ENCODE measurements around the gene CENATAC. TPM values are rescaled to one million over a fixed set of nuclear protein-coding genes. Genes with fewer than 3 reads are reported as not detected.

CENATAC gene
- total RNA-seq, 1 experiment from 2014 or later: 55.2 TPM

- H3K9ac ChIP-seq (ENCODE audit: extremely low read depth, insufficient read length, low read length): no peak overlapping the region
- H4K20me1 ChIP-seq (ENCODE audit: control insufficient read depth, insufficient read depth, insufficient read length): no peaks in the 10 kb centered on the region
- Mint-ChIP-seq H3K4me1 (peaks cover 12 to 17% of the 10 kb centered on the region in 2 experiments), H3K36me3 (ENCODE audit: insufficient read depth in 1 of 3, low read depth in 3 of 3) (no peaks in the 10 kb centered on the region), H3K4me3 (no peak overlapping the region), H3K27me3 (ENCODE audit: low read depth) (peaks cover 27% of the 10 kb centered on the region), H3K27ac (no peak overlapping the region), H3K9me3 (no peaks in the 10 kb centered on the region)
- H2BK120ac ChIP-seq (ENCODE audit: low read depth, low read length, poor library complexity, severe bottlenecking): no peak overlapping the region
- no peak overlapping the region for H4K91ac ChIP-seq (ENCODE audit: insufficient read length, low read depth, low read length)
- H3K4me2 ChIP-seq (ENCODE audit: insufficient read depth, insufficient read length, low read length): no peak overlapping the region
- no peak overlapping the region for H3K4ac ChIP-seq (ENCODE audit: low read depth, low read length)
- H3T11ph ChIP-seq (ENCODE audit: low read length): no peak overlapping the region
- WGBS (ENCODE audit: extremely low coverage, insufficient read length, low lambda C conversion rate): no CpG with 5 or more reads among the region's 8 CpGs
- H3K4me1 ChIP-seq (ENCODE audit: insufficient read depth, low read length): no peaks in the 10 kb centered on the region
- H2BK12ac ChIP-seq (ENCODE audit: insufficient read length, low read depth, low read length): no peak overlapping the region
- H3K23me2 ChIP-seq (ENCODE audit: insufficient read length, low read depth, low read length, poor library complexity, severe bottlenecking): no peaks in the 10 kb centered on the region
- no peaks in the 10 kb centered on the region for H3K27me3 ChIP-seq (ENCODE audit: insufficient read depth, low read length)
- H3K14ac ChIP-seq (ENCODE audit: insufficient read depth, low read length): no peak overlapping the region
- H4K8ac ChIP-seq (replicated peaks; ENCODE audit: insufficient read length, low read depth, low read length): no peak overlapping the region
- no peak overlapping the region for H2BK20ac ChIP-seq (ENCODE audit: low read depth, low read length, poor library complexity, severe bottlenecking)
- H2AK5ac ChIP-seq (ENCODE audit: insufficient read length, low read length): no peak overlapping the region
- no peaks in the 10 kb centered on the region for H3K79me1 ChIP-seq (ENCODE audit: insufficient read depth, low read depth, low read length, poor library complexity, severe bottlenecking)
- no peak overlapping the region for H2BK15ac ChIP-seq (ENCODE audit: low read depth, low read length)
- H2AFZ ChIP-seq (ENCODE audit: low read length): no peak overlapping the region
- H3K9me3 ChIP-seq (ENCODE audit: control insufficient read depth, low read depth, low read length): no peaks in the 10 kb centered on the region
- DNase-seq: no peak
- H3K27ac ChIP-seq (ENCODE audit: insufficient read length, low read depth, low read length): no peak overlapping the region
- H3K18ac ChIP-seq (ENCODE audit: insufficient read length, low read depth, low read length): no peak overlapping the region
- TF ChIP-seq, protein P1, sequence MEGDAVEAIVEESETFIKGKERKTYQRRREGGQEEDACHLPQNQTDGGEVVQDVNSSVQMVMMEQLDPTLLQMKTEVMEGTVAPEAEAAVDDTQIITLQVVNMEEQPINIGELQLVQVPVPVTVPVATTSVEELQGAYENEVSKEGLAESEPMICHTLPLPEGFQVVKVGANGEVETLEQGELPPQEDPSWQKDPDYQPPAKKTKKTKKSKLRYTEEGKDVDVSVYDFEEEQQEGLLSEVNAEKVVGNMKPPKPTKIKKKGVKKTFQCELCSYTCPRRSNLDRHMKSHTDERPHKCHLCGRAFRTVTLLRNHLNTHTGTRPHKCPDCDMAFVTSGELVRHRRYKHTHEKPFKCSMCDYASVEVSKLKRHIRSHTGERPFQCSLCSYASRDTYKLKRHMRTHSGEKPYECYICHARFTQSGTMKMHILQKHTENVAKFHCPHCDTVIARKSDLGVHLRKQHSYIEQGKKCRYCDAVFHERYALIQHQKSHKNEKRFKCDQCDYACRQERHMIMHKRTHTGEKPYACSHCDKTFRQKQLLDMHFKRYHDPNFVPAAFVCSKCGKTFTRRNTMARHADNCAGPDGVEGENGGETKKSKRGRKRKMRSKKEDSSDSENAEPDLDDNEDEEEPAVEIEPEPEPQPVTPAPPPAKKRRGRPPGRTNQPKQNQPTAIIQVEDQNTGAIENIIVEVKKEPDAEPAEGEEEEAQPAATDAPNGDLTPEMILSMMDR (conservative IDR thresholded peaks at IDR 0.05): no peak
- no peaks in the 10 kb centered on the region for H3K79me2 ChIP-seq (ENCODE audit: insufficient read depth, low read length)
- H3K56ac ChIP-seq (ENCODE audit: insufficient read length, low read depth, low read length): no peak overlapping the region
- no peak overlapping the region for H2BK5ac ChIP-seq (ENCODE audit: insufficient read length, low read length)
- no peak overlapping the region for H4K5ac ChIP-seq (ENCODE audit: insufficient read length, low read depth, low read length)
- H3K23ac ChIP-seq (ENCODE audit: insufficient read length, low read depth, low read length): no peak overlapping the region
These were observed 40.0 kb upstream of the CENATAC start for GRCh38 chr11:118957968-118958367.
